ENCODE measurements around the gene BARX2. TPM values are rescaled to one million over a fixed set of nuclear protein-coding genes. Genes with fewer than 3 reads are reported as not detected.

The BARX2 gene
- total RNA-seq, 1 experiment from 2014 or later = 0.12 TPM

DNA sequence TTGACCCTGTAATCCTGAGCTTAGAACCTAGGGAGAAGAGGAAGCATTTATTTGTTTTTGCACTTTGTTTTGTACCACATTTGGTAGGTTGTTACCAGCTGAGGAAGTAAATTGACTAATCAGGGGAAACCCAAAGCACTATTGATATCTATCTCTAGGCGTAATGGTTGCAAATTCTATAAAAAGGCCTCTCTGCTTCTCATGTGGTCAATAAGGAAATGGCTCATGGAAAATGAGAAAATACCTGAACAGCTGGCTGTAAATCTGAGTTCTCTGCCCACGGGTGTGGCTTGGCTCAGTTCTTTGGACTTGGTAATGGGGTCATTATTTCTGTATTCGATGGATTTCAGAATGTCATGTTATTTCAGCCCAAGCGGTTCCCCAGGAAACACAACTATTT is 42.4 kb downstream of the BARX2 start:
- ATAC-seq = no peak
- ChIA-PET RAD21 (ENCODE audit: low non-redundant PET in 1 of 2, low total read pairs in 2 of 2, uncharacterized antibody in 2 of 2, unreplicated experiment in 2 of 2) (no interaction called here), CTCF (no interaction called here), POLR2A (interaction anchor here (0.7 kb wide), 1 partner anchor 12 kb away, joined by 3 read pairs; no protein-coding TSS in a partner anchor)
- H3K27ac ChIP-seq (ENCODE audit: low read depth, low read length) = no peak overlapping the region
- no peaks in the 10 kb centered on the region for H3K79me2 ChIP-seq (ENCODE audit: insufficient read depth, low read length)
- no peaks in the 10 kb centered on the region for H3K9me2 ChIP-seq (ENCODE audit: insufficient read depth)
- no peak for DNase-seq (ENCODE audit: low read depth, low spot score)
- TF ChIP-seq TCF7L2 (IDR thresholded peaks at IDR 0.05; ENCODE audit: borderline replicate concordance, extremely low read depth, insufficient read depth, insufficient read length) = no peak
- TF ChIP-seq ZBTB33 (IDR thresholded peaks at IDR 0.05; ENCODE audit: extremely low read depth, insufficient replicate concordance, low read length) = no peak
- TF ChIP-seq POLR2AphosphoS5 (IDR thresholded peaks at IDR 0.05; ENCODE audit: low read depth, low read length) = no peak
- TF ChIP-seq EGR1 (IDR thresholded peaks at IDR 0.05; ENCODE audit: low read depth) = no peak
- TF ChIP-seq SRF (IDR thresholded peaks at IDR 0.05; ENCODE audit: low read depth) = no peak
- TF ChIP-seq JUND (IDR thresholded peaks at IDR 0.05) = no peak
- no peak for TF ChIP-seq CBX3 (IDR thresholded peaks at IDR 0.05; ENCODE audit: low read depth)
- no peaks in the 10 kb centered on the region for H3K9me3 ChIP-seq (ENCODE audit: control insufficient read depth in 1 of 2, insufficient read depth in 1 of 2, low read depth in 1 of 2, low read length in 2 of 2)
- no peak overlapping the region for H3K4me3 ChIP-seq (replicated peaks in 1 of 2; ENCODE audit: low read depth in 1 of 2, low read length in 2 of 2)
- H3K27me3 ChIP-seq (ENCODE audit: insufficient read depth, low read length) = no peaks in the 10 kb centered on the region
- H2AFZ ChIP-seq (ENCODE audit: low read depth, low read length, poor library complexity, severe bottlenecking) = no peak overlapping the region
- H3K36me3 ChIP-seq (ENCODE audit: control insufficient read depth in 1 of 2, insufficient read depth in 2 of 2, low read length in 2 of 2) = no peaks in the 10 kb centered on the region
- H3K4me1 ChIP-seq (ENCODE audit: control insufficient read depth in 1 of 2, insufficient read depth in 2 of 2, low read length in 2 of 2) = no peaks in the 10 kb centered on the region
- no peak overlapping the region for H3K4me2 ChIP-seq (ENCODE audit: low read length)
- no peaks in the 10 kb centered on the region for H4K20me1 ChIP-seq (ENCODE audit: insufficient read depth)
- intact Hi-C loops (cut with micrococcal nuclease) = no loop called here
- H3K9ac ChIP-seq (ENCODE audit: low read length) = no peak overlapping the region
- no TSS peak for BruUV-seq (replicated peaks)

- RAD21 ChIA-PET (ENCODE audit: low non-redundant PET in 1 of 2, low total read pairs in 2 of 2, uncharacterized antibody in 2 of 2, unreplicated experiment in 2 of 2) = no interaction called here
- POLR2A ChIA-PET = no interaction called here
- Histone ChIP-seq H3K27ac (ENCODE audit: low read depth, low read length) (no peak overlapping the region), H4K20me1 (ENCODE audit: insufficient read depth) (no peaks in the 10 kb centered on the region), H3K9me2 (ENCODE audit: insufficient read depth) (no peaks in the 10 kb centered on the region), H3K4me2 (ENCODE audit: low read length) (no peak overlapping the region), H3K9me3 (ENCODE audit: control insufficient read depth in 1 of 2, insufficient read depth in 1 of 2, low read depth in 1 of 2, low read length in 2 of 2) (no peaks in the 10 kb centered on the region), H3K4me1 (ENCODE audit: control insufficient read depth in 1 of 2, insufficient read depth in 2 of 2, low read length in 2 of 2) (no peaks in the 10 kb centered on the region), H3K4me3 (replicated peaks in 1 of 2; ENCODE audit: low read depth in 1 of 2, low read length in 2 of 2) (no peak overlapping the region), H3K9ac (ENCODE audit: low read length) (no peak overlapping the region), H3K36me3 (ENCODE audit: control insufficient read depth in 1 of 2, insufficient read depth in 2 of 2, low read length in 2 of 2) (no peaks in the 10 kb centered on the region), H3K79me2 (ENCODE audit: insufficient read depth, low read length) (no peaks in the 10 kb centered on the region), H3K27me3 (ENCODE audit: insufficient read depth, low read length) (no peaks in the 10 kb centered on the region), H2AFZ (ENCODE audit: low read depth, low read length, poor library complexity, severe bottlenecking) (no peak overlapping the region)
- ATAC-seq (no peak), DNase-seq (ENCODE audit: low read depth, low spot score) (no peak)
- no TSS peak for BruUV-seq (replicated peaks)
- TF ChIP-seq FOSL1 (IDR thresholded peaks at IDR 0.05; ENCODE audit: low read depth) (no peak), ZBTB33 (IDR thresholded peaks at IDR 0.05; ENCODE audit: extremely low read depth, insufficient replicate concordance, low read length) (no peak), ATF3 (IDR thresholded peaks at IDR 0.05) (no peak), YY1 (IDR thresholded peaks at IDR 0.05; ENCODE audit: extremely low read depth, insufficient replicate concordance, low read depth, low read length) (no peak), POLR2AphosphoS5 (IDR thresholded peaks at IDR 0.05; ENCODE audit: low read depth, low read length) (no peak), POLR2A (IDR thresholded peaks at IDR 0.05; ENCODE audit: borderline replicate concordance, extremely low read depth, insufficient read depth, insufficient read length) (no peak), EZH2 (IDR thresholded peaks at IDR 0.05) (no peak), ZNF274 (IDR thresholded peaks at IDR 0.05; ENCODE audit: low read depth, low read length) (no peak)
- TF ChIP-seq, protein P1, sequence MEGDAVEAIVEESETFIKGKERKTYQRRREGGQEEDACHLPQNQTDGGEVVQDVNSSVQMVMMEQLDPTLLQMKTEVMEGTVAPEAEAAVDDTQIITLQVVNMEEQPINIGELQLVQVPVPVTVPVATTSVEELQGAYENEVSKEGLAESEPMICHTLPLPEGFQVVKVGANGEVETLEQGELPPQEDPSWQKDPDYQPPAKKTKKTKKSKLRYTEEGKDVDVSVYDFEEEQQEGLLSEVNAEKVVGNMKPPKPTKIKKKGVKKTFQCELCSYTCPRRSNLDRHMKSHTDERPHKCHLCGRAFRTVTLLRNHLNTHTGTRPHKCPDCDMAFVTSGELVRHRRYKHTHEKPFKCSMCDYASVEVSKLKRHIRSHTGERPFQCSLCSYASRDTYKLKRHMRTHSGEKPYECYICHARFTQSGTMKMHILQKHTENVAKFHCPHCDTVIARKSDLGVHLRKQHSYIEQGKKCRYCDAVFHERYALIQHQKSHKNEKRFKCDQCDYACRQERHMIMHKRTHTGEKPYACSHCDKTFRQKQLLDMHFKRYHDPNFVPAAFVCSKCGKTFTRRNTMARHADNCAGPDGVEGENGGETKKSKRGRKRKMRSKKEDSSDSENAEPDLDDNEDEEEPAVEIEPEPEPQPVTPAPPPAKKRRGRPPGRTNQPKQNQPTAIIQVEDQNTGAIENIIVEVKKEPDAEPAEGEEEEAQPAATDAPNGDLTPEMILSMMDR (IDR thresholded peaks at IDR 0.05 in 2 of 3, conservative IDR thresholded peaks at IDR 0.05 in 1 of 3; ENCODE audit: borderline replicate concordance in 1 of 3, insufficient read depth in 1 of 3, low read depth in 2 of 3, low read length in 2 of 3) = no peak
- intact Hi-C loops (cut with micrococcal nuclease) = no loop called here
- CTCF ChIA-PET = no interaction called here
Measured at GRCh38 chr11:129419386-129419785, 43.7 kb downstream of the BARX2 start.
